ENCODE data around the gene PROK1. TPM values are rescaled to one million over a fixed set of nuclear protein-coding genes. Genes with fewer than 3 reads are reported as not detected.

Gene PROK1
- total RNA-seq, 2 experiments from 2014 or later, result not detected

GRCh38 chr1:110425612-110426152 is 25.3 kb upstream of the PROK1 start:
- no peak for TF ChIP-seq EZH2phosphoT487 (IDR thresholded peaks at IDR 0.05; ENCODE audit: borderline replicate concordance, low read depth, low read length)
- no peak for TF ChIP-seq CTCF (conservative IDR thresholded peaks at IDR 0.05; ENCODE audit: low read length)
- no peak overlapping the region for H2AFZ ChIP-seq (ENCODE audit: low read length)
- no TSS peak for BruUV-seq (replicated peaks)
- H3K36me3 ChIP-seq (ENCODE audit: insufficient read depth, low read length), result no peaks in the 10 kb centered on the region
- H3K79me2 ChIP-seq (ENCODE audit: insufficient read depth, low read depth, low read length), result no peaks in the 10 kb centered on the region
- H3K4me1 ChIP-seq (ENCODE audit: insufficient read depth, low read length, poor library complexity, severe bottlenecking), result peaks cover 6% of the 10 kb centered on the region
- intact Hi-C loops (cut with micrococcal nuclease; ENCODE audit: unreplicated experiment), result no loop called here
- no peak overlapping the region for H3K4me3 ChIP-seq (ENCODE audit: low read depth, low read length, poor library complexity, severe bottlenecking)
- no peak for DNase-seq (ENCODE audit: low spot score)
- ChIA-PET CTCF (ENCODE audit: unreplicated experiment) (no interaction called here), POLR2A (interaction anchor here (0.6 to 1.2 kb wide), 3 partner anchors 12 to 969 kb away, joined by 3 to 4 read pairs (median 3); no protein-coding TSS in a partner anchor)
- H3K9me2 ChIP-seq (ENCODE audit: insufficient read depth, low read length), result no peaks in the 10 kb centered on the region
- H3K27ac ChIP-seq (ENCODE audit: low read depth, low read length, poor library complexity, severe bottlenecking), result no peak overlapping the region
- H4K20me1 ChIP-seq (ENCODE audit: insufficient read depth, low read length), result no peaks in the 10 kb centered on the region
- H3K9me3 ChIP-seq (ENCODE audit: low read length), result peaks cover 14% of the 10 kb centered on the region
- no peak overlapping the region for H3K4me2 ChIP-seq (ENCODE audit: low read length)

DNA sequence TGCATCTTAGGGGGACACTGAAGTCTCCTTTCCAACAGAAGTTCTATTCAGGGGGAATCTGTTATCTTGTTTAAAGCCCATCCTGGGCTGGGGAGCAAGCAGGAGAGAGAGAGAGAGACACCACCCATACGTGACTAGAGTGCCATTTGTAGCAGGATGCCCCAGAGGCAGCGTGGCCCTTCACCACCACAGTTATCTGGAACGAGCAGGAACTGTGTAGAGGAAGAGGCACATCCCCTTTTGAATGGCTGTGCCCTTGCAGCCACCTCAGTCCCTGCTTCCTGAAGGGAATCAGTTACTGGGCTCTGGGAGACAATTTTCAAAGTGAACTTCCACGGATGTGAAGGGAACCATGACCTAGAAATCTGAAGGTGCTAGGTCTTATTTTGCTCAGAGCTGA is 24.1 kb upstream of the PROK1 start:
- Histone ChIP-seq H3K79me2 (ENCODE audit: insufficient read depth, low read depth, low read length) (no peaks in the 10 kb centered on the region), H3K9me2 (ENCODE audit: insufficient read depth, low read length) (no peaks in the 10 kb centered on the region), H4K20me1 (ENCODE audit: insufficient read depth, low read length) (no peaks in the 10 kb centered on the region), H3K4me2 (ENCODE audit: low read length) (no peak overlapping the region), H3K9me3 (ENCODE audit: low read length) (peaks cover 2% of the 10 kb centered on the region; the same call in 1 of the 2 replicates), H2AFZ (ENCODE audit: low read length) (no peak overlapping the region), H3K4me1 (ENCODE audit: insufficient read depth, low read length, poor library complexity, severe bottlenecking) (peaks cover 9% of the 10 kb centered on the region), H3K27ac (ENCODE audit: low read depth, low read length, poor library complexity, severe bottlenecking) (no peak overlapping the region), H3K4me3 (ENCODE audit: low read depth, low read length, poor library complexity, severe bottlenecking) (no peak overlapping the region), H3K36me3 (ENCODE audit: insufficient read depth, low read length) (no peaks in the 10 kb centered on the region)
- TF ChIP-seq CTCF (conservative IDR thresholded peaks at IDR 0.05; ENCODE audit: low read length), result no peak
- TF ChIP-seq EZH2phosphoT487 (IDR thresholded peaks at IDR 0.05; ENCODE audit: borderline replicate concordance, low read depth, low read length), result no peak
- POLR2A ChIA-PET, result no interaction called here
- no peak for DNase-seq (ENCODE audit: low spot score)
- CTCF ChIA-PET (ENCODE audit: unreplicated experiment), result no interaction called here
- BruUV-seq (replicated peaks), result no TSS peak
- intact Hi-C loops (cut with micrococcal nuclease; ENCODE audit: unreplicated experiment), result no loop called here

- Histone ChIP-seq H3K27ac (ENCODE audit: low read depth, low read length, poor library complexity, severe bottlenecking) (no peak overlapping the region), H3K4me3 (ENCODE audit: low read depth, low read length, poor library complexity, severe bottlenecking) (no peak overlapping the region), H3K4me2 (ENCODE audit: low read length) (no peak overlapping the region), H3K9me2 (ENCODE audit: insufficient read depth, low read length) (no peaks in the 10 kb centered on the region), H2AFZ (ENCODE audit: low read length) (no peak overlapping the region), H4K20me1 (ENCODE audit: insufficient read depth, low read length) (no peaks in the 10 kb centered on the region), H3K79me2 (ENCODE audit: insufficient read depth, low read depth, low read length) (no peaks in the 10 kb centered on the region), H3K9me3 (ENCODE audit: low read length) (no peaks in the 10 kb centered on the region), H3K4me1 (ENCODE audit: insufficient read depth, low read length, poor library complexity, severe bottlenecking) (peaks cover 12% of the 10 kb centered on the region), H3K36me3 (ENCODE audit: insufficient read depth, low read length) (no peaks in the 10 kb centered on the region)
- ChIA-PET POLR2A (interaction anchor here (0.6 to 0.8 kb wide), 4 partner anchors 12 to 207 kb away, joined by 3 to 6 read pairs (median 4); no protein-coding TSS in a partner anchor), CTCF (ENCODE audit: unreplicated experiment) (interaction anchor here (0.6 to 1.1 kb wide), 2 partner anchors 17 to 1213 kb away, joined by 3 to 5 read pairs; no protein-coding TSS in a partner anchor)
- TF ChIP-seq CTCF (conservative IDR thresholded peaks at IDR 0.05; ENCODE audit: low read length) (no peak), EZH2phosphoT487 (IDR thresholded peaks at IDR 0.05; ENCODE audit: borderline replicate concordance, low read depth, low read length) (no peak)
- intact Hi-C loops (cut with micrococcal nuclease; ENCODE audit: unreplicated experiment), result no loop called here
- BruUV-seq (replicated peaks), result no TSS peak
- no peak for DNase-seq (ENCODE audit: low spot score)
Measured at GRCh38 chr1:110428946-110429345, 22.0 kb upstream of the PROK1 start.

Measured in OCI-LY7 (cell line).